ENCODE data around the gene LIPT2.

LIPT2 gene

GRCh38 chr11:74442636-74443035 lies 50.9 kb downstream of the LIPT2 start:
- no peaks in the 10 kb centered on the region for H3K79me2 ChIP-seq (ENCODE audit: control insufficient read depth, low read length)
- no peak for TF ChIP-seq CTCF (IDR thresholded peaks at IDR 0.05; ENCODE audit: low read depth, low read length, poor library complexity, severe bottlenecking)
- TF ChIP-seq EZH2phosphoT487 (IDR thresholded peaks at IDR 0.05; ENCODE audit: borderline replicate concordance, low read length): no peak
- peaks cover 22% of the 10 kb centered on the region; the same call in 1 of the 2 replicates for H3K27me3 ChIP-seq (ENCODE audit: control insufficient read depth, low read length)
- no peaks in the 10 kb centered on the region for H3K36me3 ChIP-seq (ENCODE audit: control insufficient read depth, low read length)
- H3K9me3 ChIP-seq (ENCODE audit: control insufficient read depth, insufficient read depth, low read length): 0 out of 2 replicates have a peak, but pooled peaks cover 5% of the 10 kb centered on the region
- H3K9me2 ChIP-seq (replicated peaks; ENCODE audit: control insufficient read depth, low read length): no peaks in the 10 kb centered on the region
- H3K4me3 ChIP-seq (ENCODE audit: low read length): no peak overlapping the region
- no peak overlapping the region for H3K4me2 ChIP-seq (ENCODE audit: low read length)
- H3F3A ChIP-seq (ENCODE audit: control insufficient read depth, insufficient read depth): no peaks in the 10 kb centered on the region
- no peaks in the 10 kb centered on the region for H3K4me1 ChIP-seq (ENCODE audit: control insufficient read depth, low read length)
- H4K20me1 ChIP-seq (ENCODE audit: control insufficient read depth, insufficient read depth, low read depth, low read length): no peaks in the 10 kb centered on the region
- H3K27ac ChIP-seq (ENCODE audit: low read depth, low read length): no peak overlapping the region
